GM21723 (cell line): ENCODE data around the gene FKBP10.
"Not testable (repeated sequence)": the region's sequence is repeated elsewhere in the genome, so short reads cannot be mapped to it uniquely, and the experiment has no call there.

ENCODE experiments used
- ATAC-seq: cut with Tn5 transposase; IDR thresholded peaks from one replicate; pipeline ENCODE4 v1.9.1; 2021; ENCODE audit warnings: mild to moderate bottlenecking, moderate library complexity; ENCODE audit not compliant: unreplicated experiment

Gene FKBP10, protein sequence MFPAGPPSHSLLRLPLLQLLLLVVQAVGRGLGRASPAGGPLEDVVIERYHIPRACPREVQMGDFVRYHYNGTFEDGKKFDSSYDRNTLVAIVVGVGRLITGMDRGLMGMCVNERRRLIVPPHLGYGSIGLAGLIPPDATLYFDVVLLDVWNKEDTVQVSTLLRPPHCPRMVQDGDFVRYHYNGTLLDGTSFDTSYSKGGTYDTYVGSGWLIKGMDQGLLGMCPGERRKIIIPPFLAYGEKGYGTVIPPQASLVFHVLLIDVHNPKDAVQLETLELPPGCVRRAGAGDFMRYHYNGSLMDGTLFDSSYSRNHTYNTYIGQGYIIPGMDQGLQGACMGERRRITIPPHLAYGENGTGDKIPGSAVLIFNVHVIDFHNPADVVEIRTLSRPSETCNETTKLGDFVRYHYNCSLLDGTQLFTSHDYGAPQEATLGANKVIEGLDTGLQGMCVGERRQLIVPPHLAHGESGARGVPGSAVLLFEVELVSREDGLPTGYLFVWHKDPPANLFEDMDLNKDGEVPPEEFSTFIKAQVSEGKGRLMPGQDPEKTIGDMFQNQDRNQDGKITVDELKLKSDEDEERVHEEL

DNA sequence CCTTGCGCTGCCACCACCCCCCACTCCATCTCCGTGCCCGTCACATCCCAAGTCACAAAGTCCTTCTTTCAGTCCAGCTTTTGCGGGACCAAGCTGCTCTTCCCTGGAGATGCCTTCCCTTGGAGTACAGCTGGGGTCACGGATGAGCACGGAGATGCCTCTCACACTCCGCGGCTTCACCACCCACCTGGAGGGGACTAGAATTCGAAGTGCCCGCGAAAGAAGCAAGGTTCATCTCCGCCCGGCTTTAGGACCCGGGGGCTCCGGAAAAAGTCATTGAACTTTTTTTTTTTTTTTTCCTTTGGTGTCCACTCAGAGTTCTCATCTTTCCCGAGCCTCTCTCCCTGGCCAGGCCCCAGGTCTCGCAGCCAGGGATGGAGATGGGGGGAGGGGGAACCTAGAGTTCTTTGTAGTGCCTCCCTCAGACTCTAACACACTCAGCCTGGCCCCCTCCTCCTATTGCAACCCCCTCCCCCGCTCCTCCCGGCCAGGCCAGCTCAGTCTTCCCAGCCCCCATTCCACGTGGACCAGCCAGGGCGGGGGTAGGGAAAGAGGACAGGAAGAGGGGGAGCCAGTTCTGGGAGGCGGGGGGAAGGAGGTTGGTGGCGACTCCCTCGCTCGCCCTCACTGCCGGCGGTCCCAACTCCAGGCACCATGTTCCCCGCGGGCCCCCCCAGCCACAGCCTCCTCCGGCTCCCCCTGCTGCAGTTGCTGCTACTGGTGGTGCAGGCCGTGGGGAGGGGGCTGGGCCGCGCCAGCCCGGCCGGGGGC lies at the start of gene FKBP10:
TSS of gene FKBP10 (plus strand) at position 624 of the 771 bp plus-strand sequence. CDS start at position 655, 31 bp downstream.
- no peak for ATAC-seq

DNA sequence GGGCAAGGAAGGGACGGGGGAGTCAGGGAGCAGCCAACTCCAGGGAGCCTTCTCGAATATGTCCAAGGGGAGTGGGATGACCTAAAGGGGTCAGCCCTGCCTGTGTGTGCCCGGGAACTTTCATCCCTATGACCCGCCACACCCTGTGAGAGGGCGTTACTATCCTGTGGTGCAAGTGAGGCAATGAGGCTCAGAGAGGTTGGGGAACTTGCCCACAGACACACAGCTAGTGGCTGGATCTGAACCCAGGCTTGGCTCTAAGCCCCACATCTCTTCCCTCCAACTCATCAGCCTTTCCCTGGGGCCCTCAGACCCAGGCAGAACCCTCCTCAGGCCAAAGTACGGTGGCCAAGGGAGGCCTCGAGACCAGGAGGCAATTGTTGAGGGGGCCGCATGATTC lies 49.5 kb upstream of the FKBP10 start:
- ATAC-seq, result no peak

DNA sequence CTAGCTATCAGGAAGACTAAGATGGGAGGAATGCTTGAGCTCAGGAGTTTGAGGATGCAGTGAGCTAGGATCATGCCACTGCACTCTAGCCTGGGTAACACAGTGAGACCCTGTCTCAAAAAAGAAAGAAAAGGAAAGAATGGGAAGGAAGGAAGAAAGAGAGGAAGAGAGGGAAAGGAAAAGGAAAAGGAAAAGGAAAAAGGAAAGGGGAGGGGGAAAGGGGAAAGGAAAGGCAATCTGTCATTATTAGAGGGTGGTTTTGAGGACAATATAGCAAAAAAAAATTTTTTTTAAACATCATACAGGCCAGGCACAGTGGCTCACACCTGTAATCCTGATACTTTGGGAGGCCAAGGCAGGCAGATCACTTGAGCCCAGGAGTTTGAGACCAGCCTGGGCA lies 46.7 kb upstream of the FKBP10 start:
- ATAC-seq, result no peak

DNA sequence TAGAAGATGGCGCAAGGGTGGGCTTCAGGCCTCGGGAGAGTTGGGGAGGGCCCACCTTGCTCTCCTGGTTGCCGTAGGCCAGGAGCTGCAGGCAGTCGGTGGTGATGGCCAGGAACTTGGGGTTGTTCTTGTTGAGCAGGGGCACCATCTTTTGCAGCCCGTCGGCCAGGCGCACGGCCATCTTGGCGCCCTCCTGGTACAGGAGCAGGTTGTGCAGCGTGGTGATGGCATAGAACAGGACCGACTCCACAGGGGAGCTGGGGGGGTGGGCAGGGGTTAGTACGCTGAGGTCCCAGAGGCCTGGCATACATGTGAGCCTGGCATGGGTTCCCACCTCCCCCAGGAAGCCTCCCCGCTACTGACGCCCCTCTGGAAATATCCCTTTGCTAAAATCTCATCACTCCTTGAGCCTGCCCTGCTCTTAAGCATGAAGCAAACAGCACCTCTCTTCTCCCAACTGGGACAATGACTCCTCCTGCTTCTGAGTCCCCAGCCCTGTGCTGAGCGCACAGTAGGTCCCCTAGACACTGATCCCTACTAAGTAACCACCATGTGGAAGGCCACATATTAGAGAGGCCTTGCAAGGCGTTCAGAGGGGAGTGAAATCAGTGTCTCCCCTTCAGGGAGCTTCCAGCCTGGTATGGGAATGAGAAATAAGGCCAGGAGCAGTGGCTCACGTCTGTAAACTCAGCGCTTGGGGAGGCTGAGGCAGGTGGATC lies 45.3 kb upstream of the FKBP10 start:
- no peak for ATAC-seq

DNA sequence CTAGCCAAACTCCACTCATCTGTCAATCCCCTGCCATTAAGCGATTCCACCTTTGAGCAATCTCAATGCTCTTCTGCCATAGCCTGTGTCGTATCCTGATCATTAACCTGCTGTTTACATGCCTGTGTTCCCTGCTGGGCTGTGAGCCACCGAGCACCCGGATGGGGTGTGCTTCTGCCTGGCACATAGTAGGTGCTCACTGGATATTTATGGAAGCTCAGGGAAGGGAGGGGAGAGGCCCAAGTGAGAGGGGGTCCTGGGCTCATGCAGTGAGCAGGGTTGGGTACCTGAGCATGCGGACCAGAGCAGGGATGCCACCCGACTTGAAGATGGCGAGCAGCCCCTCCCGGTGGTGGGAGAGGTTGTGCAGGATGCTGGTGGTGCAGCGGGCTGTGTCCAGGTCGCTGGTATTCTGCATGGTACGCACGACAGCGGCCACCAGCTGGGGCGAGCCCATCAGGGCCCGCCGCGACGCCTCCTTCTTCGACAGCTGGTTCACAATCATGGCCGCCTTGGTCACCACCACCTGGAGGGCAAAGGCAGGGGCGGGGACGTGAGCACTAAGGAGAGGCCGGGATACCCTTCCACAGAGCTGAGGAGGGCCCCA lies 44.0 kb upstream of the FKBP10 start:
- ATAC-seq, result no peak

DNA sequence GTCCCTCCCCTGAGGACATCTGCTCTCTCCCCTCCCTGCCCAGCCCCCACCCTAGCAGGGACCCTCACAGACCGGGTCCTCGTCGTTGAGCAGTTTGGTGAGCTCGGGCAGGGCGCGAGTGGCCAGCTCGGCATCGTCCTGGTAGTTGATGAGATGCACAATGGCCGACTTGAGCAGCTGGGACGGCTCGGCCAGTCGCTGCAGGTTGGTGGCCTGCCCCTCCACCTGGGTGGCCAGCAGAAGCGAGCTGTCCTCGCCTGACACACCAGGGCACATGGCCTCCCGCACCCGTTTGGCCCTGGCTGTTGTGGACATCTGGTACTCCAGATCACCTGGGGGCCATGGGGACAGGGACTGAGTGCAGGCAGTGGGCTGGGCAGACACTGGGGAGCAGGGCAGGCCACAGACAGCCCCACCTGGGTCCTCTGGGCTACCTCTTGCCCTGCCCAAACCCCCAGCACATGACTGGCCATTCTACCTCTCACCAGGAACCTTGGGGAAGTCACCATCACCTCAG lies 43.4 kb upstream of the FKBP10 start:
- no peak for ATAC-seq

DNA sequence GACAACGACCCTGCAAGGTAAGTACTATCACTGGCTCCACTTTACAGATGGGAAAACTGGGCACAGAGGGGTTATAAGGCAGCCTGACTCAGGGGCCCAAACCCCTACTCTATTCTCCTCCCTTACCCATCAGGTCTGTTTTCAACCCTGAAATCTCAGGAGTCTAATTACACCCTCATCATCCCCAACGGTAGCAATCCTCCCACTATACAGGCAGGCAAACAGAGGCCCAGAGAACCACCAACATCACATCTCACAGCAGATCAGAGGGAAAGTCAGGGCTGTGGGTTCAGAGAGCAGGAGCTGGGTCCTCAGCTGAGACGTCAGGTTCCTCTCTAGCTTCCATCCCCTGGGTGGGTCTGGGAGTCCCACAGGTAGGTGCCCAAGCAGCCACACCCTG lies 42.8 kb upstream of the FKBP10 start:
- ATAC-seq, result no peak

DNA sequence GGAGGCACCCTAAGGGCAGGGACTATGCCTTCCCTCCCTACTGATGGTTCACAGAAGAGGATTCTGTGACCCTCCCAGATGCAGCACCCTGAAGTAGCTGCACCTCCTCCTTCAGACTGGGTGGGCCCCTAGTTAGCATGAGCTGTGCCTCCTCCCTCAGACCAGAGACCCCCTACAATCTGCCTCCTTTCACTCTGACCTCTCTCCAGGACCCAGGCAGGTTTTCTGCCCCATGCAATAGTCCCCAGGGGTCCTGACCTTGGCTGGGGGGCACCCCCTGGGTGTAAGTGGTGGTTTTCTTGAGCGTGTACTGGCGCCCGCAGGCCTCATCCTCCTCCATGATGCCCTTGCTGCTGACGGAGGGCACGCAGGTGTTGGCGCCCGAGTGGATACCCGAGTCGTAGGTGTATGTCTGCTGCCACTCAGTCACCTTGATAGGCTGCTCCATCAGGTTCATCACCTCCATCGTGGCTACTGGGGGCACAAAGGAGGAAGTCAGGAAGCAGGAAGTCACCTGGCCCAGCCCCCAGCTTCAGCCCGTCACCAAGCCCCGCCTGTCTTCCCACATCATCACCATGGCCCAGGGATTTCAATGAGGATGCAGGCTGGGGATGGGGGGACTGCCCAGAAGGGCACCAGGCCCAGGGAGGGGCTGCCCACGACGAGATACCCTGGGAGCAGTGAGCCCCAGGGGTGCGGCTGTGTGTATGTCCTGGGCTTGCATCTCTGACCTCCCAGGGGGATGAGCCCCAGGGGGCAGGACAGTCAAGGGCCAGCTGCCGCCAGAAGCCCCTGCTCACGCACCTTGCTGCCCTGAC lies 41.2 kb upstream of the FKBP10 start:
- ATAC-seq, result no peak

DNA sequence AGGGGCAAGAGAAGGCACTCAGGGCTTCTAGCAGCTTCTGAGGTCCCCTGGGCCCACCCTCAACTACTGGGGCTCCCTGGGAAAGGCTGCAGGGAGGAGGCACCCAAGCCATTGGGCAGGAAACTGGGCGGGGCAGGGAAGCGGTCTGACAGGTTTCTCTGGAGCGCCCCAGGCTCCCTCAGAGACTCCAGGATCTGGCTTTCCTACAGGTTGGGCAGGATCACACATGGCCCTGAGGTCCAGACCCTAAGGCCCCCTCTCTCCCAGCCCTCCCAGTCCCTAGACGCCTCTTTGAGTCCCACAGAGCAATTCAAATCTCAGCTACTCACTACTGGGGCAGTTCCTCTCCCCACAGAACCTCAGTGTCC lies 40.6 kb upstream of the FKBP10 start:
- no peak for ATAC-seq

DNA sequence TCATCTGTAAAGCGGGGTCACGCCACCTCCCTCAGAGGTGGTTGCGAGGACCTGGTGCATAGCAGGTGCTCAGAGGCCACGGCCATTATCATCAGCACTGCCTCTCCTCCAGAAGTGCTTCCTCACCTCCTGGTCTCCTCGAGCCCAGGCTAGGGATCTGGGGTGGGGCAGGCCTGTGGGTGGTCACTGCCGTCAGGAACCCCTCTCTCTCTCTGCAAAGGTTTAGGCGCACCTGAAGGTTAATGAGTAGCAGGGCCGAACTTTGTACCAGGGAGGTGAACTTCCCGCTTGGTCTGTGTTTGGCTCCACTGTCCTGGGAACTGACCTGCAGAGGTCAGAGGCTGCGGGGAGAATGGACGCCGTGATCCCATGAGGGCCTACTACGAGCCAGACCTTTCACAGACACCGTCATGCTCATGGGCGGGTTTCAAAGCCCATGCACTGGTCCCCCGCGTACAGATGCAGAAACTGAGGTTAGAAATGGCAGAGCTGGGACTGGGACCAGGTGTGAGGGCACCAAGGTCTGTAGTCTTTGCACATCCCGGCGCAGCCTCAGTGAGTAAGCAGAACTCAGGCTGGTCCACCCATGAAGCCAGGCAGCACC lies 40.1 kb upstream of the FKBP10 start:
- no peak for ATAC-seq

DNA sequence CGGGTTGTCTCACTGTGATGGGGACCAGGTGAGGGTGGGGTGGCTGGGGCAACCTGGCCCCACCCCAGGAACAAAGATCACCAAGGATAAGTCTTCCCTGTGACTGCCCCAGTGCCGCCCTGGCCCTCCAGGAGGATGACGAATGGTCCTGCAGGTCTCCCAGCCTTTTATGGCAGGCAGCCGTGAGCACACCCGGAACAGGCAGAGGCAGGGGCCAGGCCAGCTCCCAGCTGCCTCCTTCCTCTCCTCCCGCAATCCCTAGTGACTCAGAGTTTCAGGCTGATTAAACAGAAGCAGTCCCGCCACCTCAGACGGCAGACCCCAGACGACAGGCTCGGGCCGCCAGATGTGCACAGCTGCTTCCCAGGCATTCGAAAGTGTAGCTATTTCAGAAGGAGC lies 39.6 kb upstream of the FKBP10 start:
- no peak for ATAC-seq

DNA sequence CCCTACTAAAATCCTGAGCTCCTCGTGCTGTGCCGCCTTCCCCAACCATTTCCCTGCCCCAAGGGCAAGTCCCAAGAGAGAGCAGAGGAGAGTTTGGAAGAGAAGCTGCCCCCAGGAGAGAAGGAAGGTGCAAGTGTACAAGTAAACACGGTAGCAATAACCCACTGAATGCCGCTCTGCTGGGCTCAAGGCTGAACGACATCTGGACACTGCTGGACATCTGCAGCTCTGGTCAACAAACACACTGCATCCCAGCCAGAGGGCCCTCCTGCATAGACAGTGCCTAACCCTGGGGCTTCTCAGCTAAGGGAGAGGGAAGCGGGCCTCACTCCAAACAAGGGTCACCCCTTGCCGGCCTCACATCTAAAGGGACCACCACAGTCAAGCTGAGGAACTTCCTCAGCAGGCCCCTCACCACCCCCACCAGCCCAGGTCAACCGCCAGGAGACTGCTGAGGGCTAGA lies 39.0 kb upstream of the FKBP10 start:
- ATAC-seq, result no peak

DNA sequence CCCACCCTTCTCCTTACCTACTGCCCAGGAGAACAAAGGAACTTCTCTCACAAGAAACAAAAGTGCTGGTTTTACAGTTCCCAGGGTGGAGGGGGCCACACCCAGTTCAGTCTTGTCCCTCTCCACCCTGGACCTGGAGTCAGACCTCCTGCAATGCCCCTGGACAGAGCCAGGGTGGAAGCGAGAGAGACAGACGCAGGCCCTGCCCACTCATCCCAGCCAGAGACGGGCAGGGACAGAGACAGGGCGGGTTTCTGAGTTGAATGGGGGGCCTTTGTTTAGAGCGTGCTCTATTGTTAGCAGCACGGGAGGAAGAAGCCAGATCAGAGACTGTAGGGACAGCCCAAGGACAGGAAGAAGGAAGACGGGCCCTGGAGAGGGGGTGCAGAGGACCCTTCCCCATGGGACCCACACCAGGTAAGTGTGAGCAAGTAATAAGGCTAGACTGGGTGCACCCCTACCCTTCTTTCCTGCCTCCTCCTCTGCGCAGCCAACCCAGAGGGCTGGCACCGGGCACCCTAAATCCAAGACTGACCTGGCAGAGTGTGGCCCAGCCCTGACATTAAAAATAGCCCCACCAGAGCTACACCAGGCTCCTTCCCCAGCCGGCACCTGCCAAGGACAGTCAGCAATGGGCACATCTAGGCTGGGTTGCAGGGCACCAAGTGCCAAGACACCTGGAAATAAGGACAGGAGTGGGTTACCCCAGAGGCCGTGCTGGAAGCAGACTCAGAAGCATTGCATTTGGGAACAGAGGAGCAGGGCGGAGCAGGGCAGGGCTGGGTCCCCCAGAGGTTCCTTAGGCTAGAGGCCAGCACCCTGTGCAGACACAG lies 37.2 kb upstream of the FKBP10 start:
- ATAC-seq, result no peak

DNA sequence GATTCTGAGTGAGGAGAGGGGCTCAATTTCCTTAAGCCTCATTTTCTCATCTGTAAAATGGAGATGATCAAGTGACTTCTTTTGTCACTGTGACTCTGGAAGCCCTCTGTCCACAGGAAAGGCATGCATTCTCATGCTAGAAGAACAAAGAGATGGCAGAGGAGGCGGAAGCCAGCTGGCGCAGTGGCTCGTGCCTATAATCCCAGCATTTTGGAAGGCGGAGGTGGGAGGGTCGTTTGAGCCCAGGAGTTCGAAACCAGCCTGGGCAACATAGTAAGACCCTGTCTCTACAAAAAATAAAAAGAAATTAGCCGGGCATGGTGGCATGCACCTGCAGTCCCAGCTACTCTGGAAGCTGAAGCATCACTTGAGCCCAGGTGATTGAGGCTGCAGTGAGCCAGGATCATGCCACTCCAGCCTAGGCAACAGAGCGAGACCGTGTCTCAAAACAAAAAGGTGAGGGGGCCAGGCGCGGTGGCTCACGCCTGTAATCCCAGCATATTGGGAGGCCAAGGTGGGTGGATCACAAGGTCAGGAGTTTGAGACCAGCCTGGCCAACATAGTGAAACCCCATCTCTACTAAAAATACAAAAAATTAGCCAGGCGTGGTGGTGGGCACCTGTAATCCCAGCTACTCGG lies 36.4 kb upstream of the FKBP10 start:
- not testable (repeated sequence) for ATAC-seq

DNA sequence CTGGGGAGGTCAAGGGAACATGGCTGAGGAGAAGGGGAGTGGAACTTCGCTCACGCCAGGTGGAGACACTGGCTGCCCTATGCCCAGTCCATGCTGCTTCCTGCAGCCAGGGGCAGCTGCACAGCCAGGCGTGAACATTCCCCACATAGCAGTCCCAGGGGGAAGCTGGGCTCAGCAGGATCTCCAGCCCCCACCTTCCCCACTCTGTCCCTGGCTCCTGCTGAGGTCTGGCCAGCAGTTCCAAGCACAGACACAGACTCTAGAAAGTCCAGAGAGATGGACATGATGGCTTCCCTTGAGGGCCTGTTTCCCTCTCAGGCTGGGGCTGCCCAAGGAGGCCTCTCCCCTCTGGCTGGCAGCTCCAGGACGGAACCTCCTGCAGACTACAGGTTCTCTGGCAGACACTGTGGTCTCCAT lies 35.6 kb upstream of the FKBP10 start:
- no peak for ATAC-seq

DNA sequence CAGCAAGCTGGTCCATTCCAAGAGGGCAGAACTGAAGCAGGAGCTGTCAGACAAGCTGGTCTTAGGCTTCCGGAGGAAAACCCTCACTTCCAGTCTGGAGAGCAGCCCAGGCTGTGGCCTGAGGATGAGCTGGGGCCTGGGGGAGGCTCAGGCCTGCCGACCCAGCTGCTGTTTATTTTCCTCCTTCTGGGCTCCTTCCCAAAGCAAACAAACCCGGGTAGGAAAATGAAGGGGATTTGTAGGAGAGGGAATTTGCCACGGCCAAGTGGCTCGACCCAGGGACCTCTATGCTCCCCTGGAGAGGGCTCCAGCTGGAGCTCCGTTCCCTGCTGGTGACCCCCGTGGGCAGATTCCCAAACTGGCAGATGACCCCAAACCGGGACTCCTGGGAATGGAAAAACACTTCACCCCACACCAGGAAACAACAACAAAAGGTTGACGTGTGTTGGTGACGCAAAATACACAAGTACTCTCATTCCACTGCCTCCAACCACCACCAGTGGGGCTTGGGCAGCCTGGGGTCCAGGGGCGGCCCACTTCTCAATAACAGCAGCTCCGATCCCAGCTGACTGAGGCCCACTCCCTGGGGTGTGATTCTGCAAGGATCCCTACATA lies 35.1 kb upstream of the FKBP10 start:
- ATAC-seq, result no peak

DNA sequence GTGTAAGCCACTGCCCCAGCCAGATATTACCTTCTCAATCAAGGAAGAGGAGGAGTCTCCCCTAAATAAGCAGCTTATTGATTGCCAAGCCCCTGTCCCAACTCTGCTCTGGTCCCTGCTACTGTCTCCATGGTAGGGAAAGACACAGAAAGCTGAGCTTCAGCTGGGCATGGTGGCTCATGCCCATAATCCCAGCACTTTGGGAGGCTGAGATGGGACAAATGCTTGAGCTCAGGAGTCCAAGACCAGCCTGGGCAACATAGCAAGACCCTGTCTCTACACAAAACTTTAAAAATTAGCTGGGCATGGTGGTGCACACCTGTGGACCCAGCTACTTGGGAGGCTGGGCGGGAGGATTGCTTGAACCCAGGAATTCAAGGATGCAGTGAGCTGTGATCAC lies 32.9 kb upstream of the FKBP10 start:
- ATAC-seq, result no peak
